Keratinocyte (primary cell): ENCODE results near the gene SLC26A4. TPM values are rescaled to one million over a fixed set of nuclear protein-coding genes. Genes with fewer than 3 reads are reported as not detected.

Experiments
- DNase-seq: peaks from one replicate; pipeline ENCODE4 v3.0.0-alpha.2; 2011; ENCODE audit warnings: low read depth, missing footprints, low spot score
- FAIRE-seq: peaks from 2 replicates; lab custom pipeline; 2011; peaks lifted over from hg19 to GRCh38; lab: Jason Lieb, UNC
- H2AFZ ChIP-seq: 2 replicates; pipeline ENCODE4 v1.6.0; 2012; ENCODE audit warnings: low read length, control low read depth, inconsistent platforms; ENCODE audit not compliant: control insufficient read depth
- H3K27ac ChIP-seq: 2 replicates; pipeline ENCODE4 v1.5.1; 2011; ENCODE audit warnings: low read length; ENCODE audit not compliant: control insufficient read depth, insufficient read depth
- H3K27me3 ChIP-seq: 3 replicates; pipeline ENCODE4 v1.6.0; 2011; ENCODE audit warnings: low read length; ENCODE audit not compliant: control insufficient read depth, insufficient read depth; ENCODE audit errors: extremely low read depth
- H3K36me3 ChIP-seq, 2 experiments: 2 replicates in 1 of 2; 3 replicates in 1 of 2; pipeline ENCODE4 v1.5.1; 2011; ENCODE audit warnings: low read length in 2 of 2, mild to moderate bottlenecking in 1 of 2; ENCODE audit not compliant: control insufficient read depth in 2 of 2, insufficient read depth in 2 of 2; ENCODE audit errors: extremely low read depth in 1 of 2
- H3K4me1 ChIP-seq: 3 replicates; pipeline ENCODE4 v1.5.1; 2011; ENCODE audit warnings: low read length; ENCODE audit not compliant: control insufficient read depth, insufficient read depth; ENCODE audit errors: extremely low read depth
- H3K4me2 ChIP-seq: 3 replicates; pipeline ENCODE4 v1.6.0; 2011; ENCODE audit warnings: low read depth, low read length; ENCODE audit not compliant: control insufficient read depth, insufficient read depth; ENCODE audit errors: extremely low read depth
- H3K4me3 ChIP-seq, 3 experiments: fragments of 200-600 bp in 1 of 3; sonication (generic) in 1 of 3; 2 replicates in 2 of 3; 3 replicates in 1 of 3; pipeline ENCODE4 v1.5.1; 2011 to 2016; ENCODE audit warnings: low read length in 3 of 3, mild to moderate bottlenecking in 3 of 3, control low read depth in 2 of 3, inconsistent platforms in 1 of 3, low read depth in 1 of 3, mixed read lengths in 1 of 3, mixed run types in 1 of 3, moderate library complexity in 1 of 3; ENCODE audit not compliant: control insufficient read depth in 2 of 3, insufficient read depth in 2 of 3; ENCODE audit errors: extremely low read depth in 1 of 3
- H3K79me2 ChIP-seq: 2 replicates; pipeline ENCODE4 v1.6.0; 2012; ENCODE audit warnings: low read length; ENCODE audit not compliant: control insufficient read depth, insufficient read depth
- H3K9ac ChIP-seq: 3 replicates; pipeline ENCODE4 v1.6.0; 2011; ENCODE audit warnings: low read length; ENCODE audit not compliant: control insufficient read depth, insufficient read depth; ENCODE audit errors: extremely low read depth
- H3K9me1 ChIP-seq: 3 replicates; pipeline ENCODE4 v1.6.0; 2011; ENCODE audit warnings: low read length; ENCODE audit not compliant: control insufficient read depth, insufficient read depth; ENCODE audit errors: extremely low read depth
- H3K9me3 ChIP-seq: 2 replicates; pipeline ENCODE4 v1.5.1; 2012; ENCODE audit warnings: low read depth, low read length; ENCODE audit not compliant: control insufficient read depth
- H4K20me1 ChIP-seq: 3 replicates; pipeline ENCODE4 v1.6.0; 2011; ENCODE audit warnings: low read length; ENCODE audit not compliant: control insufficient read depth, insufficient read depth; ENCODE audit errors: extremely low read depth
- EZH2 ChIP-seq: IDR thresholded peaks from one replicate; pipeline ENCODE4 v1.6.1; 2012; ENCODE audit warnings: inconsistent platforms, mild to moderate bottlenecking, low read length, moderate library complexity
- dilution Hi-C: fragments of 300-500 bp; cut with MboI; formaldehyde crosslinking; loops from one replicate; pipeline ENCODE4 v1.7.0; 2020; ENCODE audit warnings: low sequenced_read_pairs; ENCODE audit not compliant: extremely low pct_ligation_motif_present
- polyA plus RNA-seq, 5 experiments: library from polyadenylated mRNA; depleted of rRNA in 3 of 5; stranded (reverse) in 3 of 5; stranded (forward) in 1 of 5; unstranded in 1 of 5; fragments of >200 nt; gene quantifications; 1 replicate in 1 of 5; 2 replicates in 3 of 5; 3 replicates in 1 of 5; pipeline versions ENCODE4 v1.2.1 to v1.2.3, GENCODE V29; 2011 to 2012; ENCODE audit warnings: missing spikeins in 2 of 5, low read depth in 1 of 5, low replicate concordance in 1 of 5
- TF ChIP-seq, protein P1 (sequence below), 3 experiments: IDR thresholded peaks in 1 of 3; conservative IDR thresholded peaks in 1 of 3; optimal IDR thresholded peaks in 1 of 3; 2 replicates in 2 of 3; 3 replicates in 1 of 3; pipeline versions ENCODE3 to v1.5.1; 2011; ENCODE audit warnings: low read length in 3 of 3, mild to moderate bottlenecking in 3 of 3, moderate library complexity in 2 of 3, control low read depth in 1 of 3, inconsistent platforms in 1 of 3; ENCODE audit not compliant: insufficient read depth in 2 of 3; ENCODE audit errors: extremely low read depth in 1 of 3

SLC26A4 gene
- polyA plus RNA-seq, 1 donor (not counting 4 experiments of a cell fraction or from before 2014, with no cell fraction given): 0.26 TPM

DNA sequence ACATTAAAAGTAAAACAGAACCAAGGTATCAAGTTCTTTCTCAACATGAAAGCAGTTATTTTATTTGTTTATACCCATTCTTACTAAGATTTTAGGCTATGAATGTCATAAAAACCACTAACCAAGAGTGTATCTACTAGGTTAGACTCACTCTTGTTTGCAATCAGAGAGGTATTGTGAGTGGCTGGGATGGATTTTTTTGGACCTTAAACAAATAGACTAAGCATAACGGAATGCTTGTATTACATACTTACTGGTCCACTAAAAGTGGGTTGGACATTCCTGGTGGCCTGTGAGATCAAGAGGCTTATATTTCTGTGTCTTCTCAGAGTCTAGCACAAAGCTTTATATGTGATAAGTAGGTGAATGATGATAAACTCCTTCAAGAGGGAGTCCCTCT lies 50.7 kb downstream of the SLC26A4 start:
- no peak overlapping the region for H2AFZ ChIP-seq
- no peak overlapping the region for H3K4me2 ChIP-seq
- H3K9me3 ChIP-seq: no peaks in the 10 kb centered on the region
- TF ChIP-seq, protein P1, sequence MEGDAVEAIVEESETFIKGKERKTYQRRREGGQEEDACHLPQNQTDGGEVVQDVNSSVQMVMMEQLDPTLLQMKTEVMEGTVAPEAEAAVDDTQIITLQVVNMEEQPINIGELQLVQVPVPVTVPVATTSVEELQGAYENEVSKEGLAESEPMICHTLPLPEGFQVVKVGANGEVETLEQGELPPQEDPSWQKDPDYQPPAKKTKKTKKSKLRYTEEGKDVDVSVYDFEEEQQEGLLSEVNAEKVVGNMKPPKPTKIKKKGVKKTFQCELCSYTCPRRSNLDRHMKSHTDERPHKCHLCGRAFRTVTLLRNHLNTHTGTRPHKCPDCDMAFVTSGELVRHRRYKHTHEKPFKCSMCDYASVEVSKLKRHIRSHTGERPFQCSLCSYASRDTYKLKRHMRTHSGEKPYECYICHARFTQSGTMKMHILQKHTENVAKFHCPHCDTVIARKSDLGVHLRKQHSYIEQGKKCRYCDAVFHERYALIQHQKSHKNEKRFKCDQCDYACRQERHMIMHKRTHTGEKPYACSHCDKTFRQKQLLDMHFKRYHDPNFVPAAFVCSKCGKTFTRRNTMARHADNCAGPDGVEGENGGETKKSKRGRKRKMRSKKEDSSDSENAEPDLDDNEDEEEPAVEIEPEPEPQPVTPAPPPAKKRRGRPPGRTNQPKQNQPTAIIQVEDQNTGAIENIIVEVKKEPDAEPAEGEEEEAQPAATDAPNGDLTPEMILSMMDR (optimal IDR thresholded peaks at IDR 0.05 in 1 of 3, IDR thresholded peaks at IDR 0.05 in 1 of 3, conservative IDR thresholded peaks at IDR 0.05 in 1 of 3; ENCODE audit: extremely low read depth in 1 of 3, insufficient read depth in 2 of 3, low read length in 3 of 3): no peak
- no peak for TF ChIP-seq EZH2
- H3K9ac ChIP-seq: no peak overlapping the region
- H3K79me2 ChIP-seq: no peaks in the 10 kb centered on the region
- no peaks in the 10 kb centered on the region for H4K20me1 ChIP-seq
- H3K27me3 ChIP-seq: no peaks in the 10 kb centered on the region
- FAIRE-seq (no peak), DNase-seq (no peak)
- H3K27ac ChIP-seq: no peak overlapping the region
- no peaks in the 10 kb centered on the region for H3K9me1 ChIP-seq
- H3K4me3 ChIP-seq: no peak overlapping the region
- no peaks in the 10 kb centered on the region for H3K36me3 ChIP-seq
- dilution Hi-C loops: no loop called here
- peaks cover 5% of the 10 kb centered on the region for H3K4me1 ChIP-seq

DNA sequence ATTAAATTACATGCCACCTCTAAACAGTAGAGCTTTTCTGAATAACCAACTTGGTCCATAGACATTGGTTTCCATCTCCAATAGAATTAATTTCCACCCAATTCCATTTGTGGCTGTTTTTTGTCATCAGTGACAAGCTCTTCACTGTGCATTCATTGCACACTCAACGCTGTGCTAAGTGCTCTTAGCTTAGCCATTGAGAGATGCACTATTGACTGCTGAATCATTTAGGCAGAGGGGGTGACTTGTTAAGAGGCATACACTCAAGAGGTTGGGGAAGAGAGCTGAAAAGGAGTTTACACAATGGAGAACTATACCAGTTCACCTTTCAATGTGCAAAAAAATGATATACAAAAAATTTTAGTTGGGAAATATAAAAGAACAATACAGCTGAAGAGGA lies 51.4 kb downstream of the SLC26A4 start:
- no peak overlapping the region for H3K27ac ChIP-seq
- H3K4me3 ChIP-seq: no peak overlapping the region
- TF ChIP-seq, protein P1 (optimal IDR thresholded peaks at IDR 0.05 in 1 of 3, IDR thresholded peaks at IDR 0.05 in 1 of 3, conservative IDR thresholded peaks at IDR 0.05 in 1 of 3; ENCODE audit: extremely low read depth in 1 of 3, insufficient read depth in 2 of 3, low read length in 3 of 3): no peak
- no peak for TF ChIP-seq EZH2
- dilution Hi-C loops: no loop called here
- H3K36me3 ChIP-seq: no peaks in the 10 kb centered on the region
- no peak overlapping the region for H3K9ac ChIP-seq
- no peaks in the 10 kb centered on the region for H3K27me3 ChIP-seq
- no peaks in the 10 kb centered on the region for H3K9me3 ChIP-seq
- no peak for FAIRE-seq
- H3K4me1 ChIP-seq: peaks cover 5% of the 10 kb centered on the region
- no peak for DNase-seq
- H3K79me2 ChIP-seq: no peaks in the 10 kb centered on the region
- H3K9me1 ChIP-seq: no peaks in the 10 kb centered on the region
- H4K20me1 ChIP-seq: no peaks in the 10 kb centered on the region
- no peak overlapping the region for H2AFZ ChIP-seq
- H3K4me2 ChIP-seq: no peak overlapping the region
